ENCODE measurements around the gene CDC42BPA.

Gene CDC42BPA

DNA sequence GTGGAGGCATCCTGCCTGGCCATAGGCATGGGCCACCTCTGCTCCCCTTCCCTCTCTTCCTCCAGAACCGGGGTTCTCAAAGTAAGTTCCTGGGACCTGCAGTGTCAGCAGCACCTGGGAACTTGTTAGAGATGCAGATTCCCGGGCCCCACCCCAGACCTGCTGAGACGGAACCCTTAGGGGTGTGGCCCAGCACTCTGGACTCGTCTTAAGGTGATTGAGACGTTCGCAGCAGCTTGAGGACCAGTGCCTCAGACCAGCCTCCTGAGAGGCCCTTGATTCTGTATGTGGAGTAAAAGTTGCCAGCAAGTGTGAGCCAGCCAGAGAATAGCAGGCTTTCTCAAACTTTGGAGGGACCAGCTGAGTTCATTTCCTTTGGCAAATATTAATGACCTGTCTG lies 364.0 kb downstream of the CDC42BPA start:
- Histone ChIP-seq H3K27me3 (ENCODE audit: control insufficient read depth, insufficient read depth, low read length) (no peaks in the 10 kb centered on the region), H3K9ac (ENCODE audit: low read length) (no peak overlapping the region), H3K4me1 (ENCODE audit: control insufficient read depth, insufficient read depth, low read length) (no peaks in the 10 kb centered on the region), H3K4me3 (ENCODE audit: low read length) (no peak overlapping the region), H3K27ac (ENCODE audit: low read depth, low read length) (no peak overlapping the region), H3K36me3 (ENCODE audit: control insufficient read depth, insufficient read depth, low read length) (peaks cover 5% of the 10 kb centered on the region)

DNA sequence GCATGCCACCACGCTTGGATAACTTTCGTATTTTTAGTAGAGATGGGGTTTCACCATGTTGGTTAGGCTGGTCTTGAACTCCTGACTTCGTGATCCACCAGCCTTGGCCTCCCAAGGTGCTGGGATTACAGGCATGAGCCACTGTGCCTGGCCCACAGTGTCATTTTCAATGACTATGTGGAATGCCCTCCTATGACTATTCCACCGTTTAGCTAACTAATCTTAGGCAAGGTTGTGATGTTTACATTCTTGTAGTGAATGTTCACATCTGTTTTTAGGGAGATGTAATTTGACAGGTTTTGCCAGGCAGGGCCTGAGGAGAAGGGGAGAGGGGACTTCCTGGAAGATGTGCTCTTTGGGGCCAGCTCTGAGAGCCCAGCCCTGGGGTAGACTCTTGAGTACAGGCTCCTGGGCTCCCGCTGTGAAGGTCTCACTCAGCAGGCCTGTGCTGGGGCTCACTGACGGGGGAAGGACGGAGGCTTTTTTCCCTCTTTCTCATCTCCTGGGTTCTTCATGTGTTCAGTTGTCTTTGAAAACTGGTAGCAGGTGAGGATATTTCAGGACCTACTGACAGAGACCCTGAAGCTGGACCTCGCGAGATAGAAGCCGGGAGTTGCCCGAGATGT lies 365.0 kb downstream of the CDC42BPA start:
- no peak overlapping the region for H3K27ac ChIP-seq (ENCODE audit: low read depth, low read length)
- no peak overlapping the region for H3K9ac ChIP-seq (ENCODE audit: low read length)
- H3K4me1 ChIP-seq (ENCODE audit: control insufficient read depth, insufficient read depth, low read length) = no peaks in the 10 kb centered on the region
- no peaks in the 10 kb centered on the region for H3K27me3 ChIP-seq (ENCODE audit: control insufficient read depth, insufficient read depth, low read length)
- H3K36me3 ChIP-seq (ENCODE audit: control insufficient read depth, insufficient read depth, low read length) = peaks cover 5% of the 10 kb centered on the region
- H3K4me3 ChIP-seq (ENCODE audit: low read length) = no peak overlapping the region

DNA sequence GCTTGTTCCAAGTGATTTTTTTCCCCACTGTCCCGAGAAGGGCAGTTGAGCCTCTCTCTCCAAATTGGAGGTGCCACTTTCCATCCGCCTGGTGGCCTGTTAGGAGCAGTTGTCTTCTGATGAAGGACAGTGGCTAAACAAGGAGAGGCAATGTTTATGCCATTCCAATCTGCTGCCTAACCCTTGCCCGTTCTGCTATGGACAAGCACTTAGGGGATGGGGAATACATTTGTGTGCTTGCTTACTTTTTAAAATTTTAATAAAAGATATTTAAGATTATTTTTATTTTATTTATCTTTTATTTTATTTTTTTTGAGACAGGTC lies 366.2 kb downstream of the CDC42BPA start:
- Histone ChIP-seq H3K36me3 (ENCODE audit: control insufficient read depth, insufficient read depth, low read length) (peaks cover 5% of the 10 kb centered on the region), H3K27ac (ENCODE audit: low read depth, low read length) (no peak overlapping the region), H3K27me3 (ENCODE audit: control insufficient read depth, insufficient read depth, low read length) (no peaks in the 10 kb centered on the region), H3K4me1 (ENCODE audit: control insufficient read depth, insufficient read depth, low read length) (no peaks in the 10 kb centered on the region), H3K4me3 (ENCODE audit: low read length) (no peak overlapping the region), H3K9ac (ENCODE audit: low read length) (no peak overlapping the region)

DNA sequence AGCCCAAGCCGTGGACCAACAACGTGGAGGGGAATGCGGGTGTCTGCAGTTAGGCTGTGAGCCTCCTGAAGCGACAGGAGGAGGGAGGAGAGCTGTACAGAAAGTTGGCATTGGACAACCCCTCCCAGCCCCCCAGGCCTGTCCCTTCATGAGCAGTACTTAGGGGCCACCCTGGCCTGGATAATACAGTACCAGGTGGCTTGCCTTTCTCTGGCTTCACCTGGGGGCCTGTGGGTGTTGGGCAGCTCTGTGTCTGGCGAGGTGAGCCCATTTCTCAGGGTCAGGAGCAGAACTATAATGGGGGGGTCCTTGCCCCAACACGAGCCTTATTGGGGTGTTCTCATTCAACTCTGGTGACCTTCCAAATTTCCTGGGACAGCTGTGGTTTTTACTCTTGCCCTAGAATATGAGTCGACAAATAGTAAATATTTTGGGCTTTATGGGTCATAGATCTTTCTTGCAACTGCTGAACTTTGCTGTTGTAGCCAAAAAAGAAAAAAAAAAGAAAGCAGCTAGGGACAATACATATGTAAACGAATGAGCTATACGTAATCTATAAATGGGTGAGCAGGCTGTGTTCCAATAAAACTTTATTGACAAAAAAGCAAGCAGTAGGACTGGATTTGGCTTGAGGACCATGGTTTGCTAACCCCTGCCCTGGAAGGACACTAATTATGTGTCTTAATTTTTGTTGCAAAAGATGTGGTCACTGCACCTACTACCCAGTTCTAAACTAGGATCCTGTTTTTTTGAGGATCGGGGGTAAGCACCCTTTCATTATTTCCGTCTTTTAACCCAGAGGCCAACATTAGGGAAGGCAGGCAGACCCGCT lies 366.8 kb downstream of the CDC42BPA start:
- H3K4me1 ChIP-seq (ENCODE audit: control insufficient read depth, insufficient read depth, low read length) = no peaks in the 10 kb centered on the region
- H3K27ac ChIP-seq (ENCODE audit: low read depth, low read length) = no peak overlapping the region
- H3K9ac ChIP-seq (ENCODE audit: low read length) = no peak overlapping the region
- H3K36me3 ChIP-seq (ENCODE audit: control insufficient read depth, insufficient read depth, low read length) = peaks cover 5% of the 10 kb centered on the region
- H3K27me3 ChIP-seq (ENCODE audit: control insufficient read depth, insufficient read depth, low read length) = no peaks in the 10 kb centered on the region
- H3K4me3 ChIP-seq (ENCODE audit: low read length) = no peak overlapping the region

DNA sequence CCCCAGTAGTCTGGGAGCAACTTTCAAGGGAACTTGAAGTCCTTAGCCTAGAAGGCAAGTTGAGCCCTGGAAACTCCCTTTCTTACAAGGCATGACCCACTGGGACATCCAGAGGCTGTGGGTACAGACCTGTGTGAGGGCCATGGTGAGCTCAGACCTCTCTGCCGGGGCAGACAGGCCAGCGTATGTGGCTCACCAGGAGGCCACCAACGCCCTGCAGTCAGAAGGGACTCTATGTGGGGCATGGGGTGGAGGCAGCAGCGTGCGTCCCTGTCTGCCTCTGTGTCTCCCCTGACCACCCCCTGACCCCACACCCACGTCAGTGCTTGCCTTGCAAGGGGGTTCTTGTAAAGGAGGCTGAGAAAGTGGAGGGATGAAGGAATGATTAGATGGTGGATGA lies 367.4 kb downstream of the CDC42BPA start:
- Histone ChIP-seq H3K36me3 (ENCODE audit: control insufficient read depth, insufficient read depth, low read length) (peaks cover 5% of the 10 kb centered on the region), H3K27ac (ENCODE audit: low read depth, low read length) (no peak overlapping the region), H3K4me1 (ENCODE audit: control insufficient read depth, insufficient read depth, low read length) (no peaks in the 10 kb centered on the region), H3K27me3 (ENCODE audit: control insufficient read depth, insufficient read depth, low read length) (no peaks in the 10 kb centered on the region), H3K4me3 (ENCODE audit: low read length) (no peak overlapping the region), H3K9ac (ENCODE audit: low read length) (no peak overlapping the region)

DNA sequence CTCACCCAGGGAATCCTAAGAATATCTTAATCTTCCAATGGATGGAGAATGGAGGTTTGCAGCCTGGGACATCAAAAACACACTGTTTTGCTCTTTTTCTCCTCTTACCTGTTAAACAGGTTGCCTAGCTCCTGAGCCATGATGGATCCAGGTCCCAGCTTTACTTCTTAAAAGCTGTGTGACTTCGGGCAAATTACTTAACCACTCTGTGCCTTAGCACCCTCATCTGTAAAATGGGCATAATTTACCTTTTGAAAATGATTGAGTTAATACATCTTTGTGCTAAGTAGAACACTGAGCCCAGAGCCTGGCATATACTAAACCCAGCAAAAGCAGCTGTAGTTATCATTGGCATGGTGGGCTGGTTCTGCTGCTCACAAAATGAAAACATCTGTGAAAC lies 368.0 kb downstream of the CDC42BPA start:
- no peak overlapping the region for H3K9ac ChIP-seq (ENCODE audit: low read length)
- H3K27ac ChIP-seq (ENCODE audit: low read depth, low read length) = no peak overlapping the region
- peaks cover 5% of the 10 kb centered on the region for H3K36me3 ChIP-seq (ENCODE audit: control insufficient read depth, insufficient read depth, low read length)
- no peaks in the 10 kb centered on the region for H3K27me3 ChIP-seq (ENCODE audit: control insufficient read depth, insufficient read depth, low read length)
- H3K4me1 ChIP-seq (ENCODE audit: control insufficient read depth, insufficient read depth, low read length) = peaks cover 3% of the 10 kb centered on the region
- no peak overlapping the region for H3K4me3 ChIP-seq (ENCODE audit: low read length)

DNA sequence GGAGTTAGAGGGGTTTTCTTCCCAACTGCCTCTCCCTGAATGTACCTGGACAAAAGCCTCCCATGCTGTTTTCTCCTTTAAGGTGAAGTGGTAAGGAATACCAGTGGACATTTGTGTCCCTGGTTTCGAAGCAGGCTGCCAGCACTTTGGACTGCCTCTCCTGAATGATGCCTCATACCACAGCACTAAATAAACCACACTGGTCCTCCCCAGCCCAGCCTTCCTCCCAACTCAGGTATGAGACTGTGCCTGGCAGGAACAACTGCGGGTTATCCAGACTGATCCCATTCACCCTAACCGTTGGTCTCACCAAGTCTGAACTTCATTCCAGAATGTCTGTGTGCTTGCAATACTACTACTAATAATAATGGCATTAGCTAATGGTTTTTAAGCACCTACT lies 368.9 kb downstream of the CDC42BPA start:
- peaks cover 7% of the 10 kb centered on the region for H3K4me1 ChIP-seq (ENCODE audit: control insufficient read depth, insufficient read depth, low read length)
- H3K4me3 ChIP-seq (ENCODE audit: low read length) = no peak overlapping the region
- H3K27ac ChIP-seq (ENCODE audit: low read depth, low read length) = no peak overlapping the region
- no peak overlapping the region for H3K9ac ChIP-seq (ENCODE audit: low read length)
- H3K36me3 ChIP-seq (ENCODE audit: control insufficient read depth, insufficient read depth, low read length) = no peaks in the 10 kb centered on the region
- H3K27me3 ChIP-seq (ENCODE audit: control insufficient read depth, insufficient read depth, low read length) = no peaks in the 10 kb centered on the region

DNA sequence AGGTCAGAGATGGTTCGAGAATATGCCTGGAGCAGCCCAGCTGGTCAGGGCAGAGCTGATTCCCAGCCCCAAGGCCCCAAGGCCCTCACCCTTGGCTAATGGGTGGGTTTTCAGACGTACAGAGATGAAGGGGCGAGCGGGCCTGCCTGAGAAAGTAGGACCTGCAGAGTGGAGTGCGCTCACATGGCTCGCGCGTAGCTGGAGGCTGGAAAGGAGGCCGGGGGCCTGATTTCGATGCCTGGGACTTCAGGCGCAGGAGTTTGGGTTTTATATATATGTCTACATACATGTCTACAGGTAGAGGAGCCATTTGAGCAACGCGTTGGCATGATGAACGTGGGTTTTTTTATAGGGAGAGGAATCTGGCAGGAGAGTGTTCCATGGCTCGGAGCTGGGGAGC lies 369.3 kb downstream of the CDC42BPA start:
- H3K27me3 ChIP-seq (ENCODE audit: control insufficient read depth, insufficient read depth, low read length) = no peaks in the 10 kb centered on the region
- H3K9ac ChIP-seq (ENCODE audit: low read length) = no peak overlapping the region
- no peak overlapping the region for H3K27ac ChIP-seq (ENCODE audit: low read depth, low read length)
- peaks cover 7% of the 10 kb centered on the region for H3K4me1 ChIP-seq (ENCODE audit: control insufficient read depth, insufficient read depth, low read length)
- no peaks in the 10 kb centered on the region for H3K36me3 ChIP-seq (ENCODE audit: control insufficient read depth, insufficient read depth, low read length)
- no peak overlapping the region for H3K4me3 ChIP-seq (ENCODE audit: low read length)

DNA sequence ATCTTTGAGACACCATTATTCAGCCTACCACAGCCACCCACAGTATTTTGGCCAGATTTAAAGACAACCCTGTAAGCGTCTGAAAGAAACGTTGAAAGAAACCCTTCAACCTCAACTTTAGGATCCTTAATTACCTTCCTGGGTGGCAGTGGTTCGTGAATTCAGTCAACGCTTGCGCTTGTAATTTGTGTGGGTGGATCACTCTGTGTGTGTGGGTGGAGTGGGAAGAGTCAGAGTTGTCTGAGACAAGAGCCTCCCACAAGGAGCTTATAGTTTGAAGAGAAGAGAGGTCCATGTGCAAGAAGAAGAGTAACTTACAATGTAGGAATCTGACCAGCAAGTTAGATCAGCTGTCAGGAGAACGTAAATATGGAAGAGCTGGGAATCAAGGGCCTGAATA lies 369.8 kb downstream of the CDC42BPA start:
- H3K27me3 ChIP-seq (ENCODE audit: control insufficient read depth, insufficient read depth, low read length) = no peaks in the 10 kb centered on the region
- no peak overlapping the region for H3K9ac ChIP-seq (ENCODE audit: low read length)
- no peaks in the 10 kb centered on the region for H3K36me3 ChIP-seq (ENCODE audit: control insufficient read depth, insufficient read depth, low read length)
- H3K4me1 ChIP-seq (ENCODE audit: control insufficient read depth, insufficient read depth, low read length) = peaks cover 7% of the 10 kb centered on the region
- no peak overlapping the region for H3K27ac ChIP-seq (ENCODE audit: low read depth, low read length)
- H3K4me3 ChIP-seq (ENCODE audit: low read length) = no peak overlapping the region

DNA sequence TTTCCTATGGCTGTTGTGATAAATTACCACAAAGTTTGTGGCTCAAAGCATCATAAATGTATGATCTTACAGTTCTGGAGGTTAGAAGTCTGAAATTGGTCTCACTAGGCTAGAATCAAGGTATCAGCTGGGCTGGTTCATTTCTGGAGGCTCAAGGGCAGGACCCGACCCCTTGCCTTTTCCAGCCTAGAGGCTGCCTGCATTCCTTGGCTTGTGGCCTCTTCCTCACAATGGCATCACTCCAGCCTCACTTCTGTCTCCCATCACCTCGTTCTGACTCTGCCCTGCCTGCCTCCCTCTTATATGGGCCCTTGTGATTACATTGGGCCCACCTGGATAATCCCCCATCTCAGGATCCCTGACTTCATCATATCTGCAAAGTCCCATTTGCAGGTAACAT lies 370.2 kb downstream of the CDC42BPA start:
- Histone ChIP-seq H3K4me3 (ENCODE audit: low read length) (no peak overlapping the region), H3K27me3 (ENCODE audit: control insufficient read depth, insufficient read depth, low read length) (no peaks in the 10 kb centered on the region), H3K4me1 (ENCODE audit: control insufficient read depth, insufficient read depth, low read length) (peaks cover 7% of the 10 kb centered on the region), H3K9ac (ENCODE audit: low read length) (no peak overlapping the region), H3K27ac (ENCODE audit: low read depth, low read length) (no peak overlapping the region), H3K36me3 (ENCODE audit: control insufficient read depth, insufficient read depth, low read length) (no peaks in the 10 kb centered on the region)

DNA sequence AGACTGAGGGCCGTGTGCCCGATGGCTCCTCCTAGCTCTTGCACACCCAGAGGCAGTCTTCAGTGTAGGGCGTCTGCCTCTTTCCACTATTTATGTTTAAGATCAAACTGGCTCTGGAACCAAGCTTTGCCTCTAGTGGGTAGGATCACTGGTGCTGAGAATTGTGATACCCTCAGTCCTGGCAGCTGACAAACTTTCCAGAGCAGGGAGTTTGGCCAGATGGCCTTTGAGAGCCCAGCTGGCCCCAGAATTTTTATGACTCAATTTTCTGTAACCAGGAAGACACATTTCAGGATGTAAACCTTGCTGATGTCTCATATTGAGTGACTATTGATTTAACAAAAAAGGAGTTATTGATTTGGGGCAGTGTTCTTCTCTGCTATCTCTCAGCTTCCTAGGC lies 371.5 kb downstream of the CDC42BPA start:
- peaks cover 7% of the 10 kb centered on the region for H3K4me1 ChIP-seq (ENCODE audit: control insufficient read depth, insufficient read depth, low read length)
- H3K9ac ChIP-seq (ENCODE audit: low read length) = no peak overlapping the region
- H3K27ac ChIP-seq (ENCODE audit: low read depth, low read length) = no peak overlapping the region

DNA sequence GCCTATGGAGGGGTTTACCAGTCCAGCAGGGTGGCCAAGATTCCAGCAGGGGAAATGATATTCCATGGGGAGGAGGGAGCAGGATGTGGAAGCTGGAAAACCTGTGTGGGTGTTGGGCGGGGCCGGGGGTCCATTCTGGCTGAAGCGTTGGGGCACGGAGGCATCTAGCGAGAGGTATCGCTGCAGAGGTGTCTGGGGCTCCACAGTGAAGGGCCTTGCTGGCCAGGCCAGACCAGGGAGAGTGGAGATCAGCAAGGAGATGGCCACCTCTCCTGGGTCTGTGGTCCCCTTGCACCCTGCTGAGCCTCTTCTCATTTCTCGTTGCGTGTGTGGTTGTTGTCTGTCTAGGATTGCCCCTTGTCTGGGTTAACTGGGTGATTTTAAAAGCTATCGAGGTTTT lies 372.0 kb downstream of the CDC42BPA start:
- H3K36me3 ChIP-seq (ENCODE audit: control insufficient read depth, insufficient read depth, low read length) = no peaks in the 10 kb centered on the region
- H3K4me3 ChIP-seq (ENCODE audit: low read length) = no peak overlapping the region
- no peak overlapping the region for H3K27ac ChIP-seq (ENCODE audit: low read depth, low read length)
- H3K4me1 ChIP-seq (ENCODE audit: control insufficient read depth, insufficient read depth, low read length) = peaks cover 8% of the 10 kb centered on the region
- H3K9ac ChIP-seq (ENCODE audit: low read length) = no peak overlapping the region
- H3K27me3 ChIP-seq (ENCODE audit: control insufficient read depth, insufficient read depth, low read length) = no peaks in the 10 kb centered on the region

More for the DNA sequence above, 371.5 kb downstream of the CDC42BPA start:
- no peak overlapping the region for H3K4me3 ChIP-seq (ENCODE audit: low read length)
- H3K36me3 ChIP-seq (ENCODE audit: control insufficient read depth, insufficient read depth, low read length) = no peaks in the 10 kb centered on the region
- H3K27me3 ChIP-seq (ENCODE audit: control insufficient read depth, insufficient read depth, low read length) = no peaks in the 10 kb centered on the region

DNA sequence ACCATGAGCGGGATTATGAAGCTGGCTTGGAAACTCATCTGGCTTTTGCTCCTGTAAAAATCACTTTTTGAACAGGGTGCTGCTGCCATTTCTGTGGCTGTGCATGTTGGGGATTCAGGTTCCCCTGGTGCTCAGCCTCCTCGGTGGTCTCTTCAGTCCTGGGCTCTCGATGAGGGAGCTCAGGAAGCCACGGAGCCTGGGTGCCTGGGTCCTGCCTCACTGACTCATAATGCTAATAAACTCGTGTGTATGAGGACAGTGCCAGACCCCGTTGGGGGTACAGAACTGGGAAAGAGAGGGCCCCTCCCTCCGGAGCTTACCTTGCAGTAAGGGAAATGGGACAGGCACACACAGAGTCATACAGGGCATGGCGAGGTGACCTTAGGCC lies 372.4 kb downstream of the CDC42BPA start:
- H3K4me3 ChIP-seq (ENCODE audit: low read length) = no peak overlapping the region

More for the DNA sequence above, 372.4 kb downstream of the CDC42BPA start:
- H3K36me3 ChIP-seq (ENCODE audit: control insufficient read depth, insufficient read depth, low read length) = no peaks in the 10 kb centered on the region
- H3K4me1 ChIP-seq (ENCODE audit: control insufficient read depth, insufficient read depth, low read length) = peaks cover 12% of the 10 kb centered on the region
- H3K27me3 ChIP-seq (ENCODE audit: control insufficient read depth, insufficient read depth, low read length) = no peaks in the 10 kb centered on the region
- no peak overlapping the region for H3K27ac ChIP-seq (ENCODE audit: low read depth, low read length)
- H3K9ac ChIP-seq (ENCODE audit: low read length) = no peak overlapping the region

All from rectal smooth muscle tissue (tissue), 1 donor.